ENCODE data around the gene ADAM22.
A peak's percentile ranks its signal among the peaks of the same experiment; 100 is the strongest.

The ADAM22 gene

GRCh38 chr7:88215295-88215694 lies 281.2 kb downstream of the ADAM22 start:
- Histone ChIP-seq H3K27me3 (no peaks in the 10 kb centered on the region), H3K4me2 (no peak overlapping the region), H3K9me3 (replicated peaks in 1 of 11) (no peaks in the 10 kb centered on the region), H3K27ac (no peak overlapping the region), H4K20me1 (peaks cover 24 to 73% (median 45%) of the 10 kb centered on the region in 11 experiments; a peak in 18 of 22 replicates), H3K9ac (no peak overlapping the region), H3K4me1 (peaks cover 10 to 17% (median 15%) of the 10 kb centered on the region in 10 experiments), H3K36me3 (peaks cover 66 to 73% (median 71%) of the 10 kb centered on the region in 11 experiments), H3K4me3 (no peak overlapping the region)
- TF ChIP-seq Cebpa-rat (IDR thresholded peaks at IDR 0.05): peak in 3 of 11 experiments; percentile 23 to 70 (median 32); a peak in 5 of 22 replicates

- Histone ChIP-seq H3K27ac (no peak overlapping the region), H3K4me3 (no peak overlapping the region), H3K36me3 (peaks cover 57 to 63% (median 62%) of the 10 kb centered on the region in 11 experiments), H3K27me3 (peaks cover 0 to 4% (median 0%) of the 10 kb centered on the region in 11 experiments; a peak in 1 of 22 replicates), H3K4me2 (no peak overlapping the region), H3K9me3 (replicated peaks in 1 of 11) (no peaks in the 10 kb centered on the region), H3K9ac (no peak overlapping the region), H4K20me1 (peaks cover 24 to 67% (median 40%) of the 10 kb centered on the region in 11 experiments; a peak in 18 of 22 replicates), H3K4me1 (peaks cover 16 to 26% (median 23%) of the 10 kb centered on the region in 10 experiments)
- TF ChIP-seq Cebpa-rat (IDR thresholded peaks at IDR 0.05): no peak
Observed at GRCh38 chr7:88216276-88216675, 282.2 kb downstream of the ADAM22 start.

GRCh38 chr7:88217675-88218428 lies 283.8 kb downstream of the ADAM22 start:
- Histone ChIP-seq H3K27ac (peak overlapping the region; percentile 92 to 97 (median 95); a peak in 21 of 22 replicates), H3K4me3 (peak overlapping the region; percentile 65 to 92 (median 86); a peak in 19 of 20 replicates), H3K27me3 (peaks cover 0 to 6% (median 0%) of the 10 kb centered on the region in 11 experiments; a peak in 1 of 22 replicates), H3K4me2 (peak overlapping the region; percentile 84 to 97 (median 89)), H3K9me3 (replicated peaks in 1 of 11) (no peaks in the 10 kb centered on the region), H4K20me1 (peaks cover 17 to 51% (median 30%) of the 10 kb centered on the region in 11 experiments; a peak in 18 of 22 replicates), H3K4me1 (peaks cover 17 to 26% (median 24%) of the 10 kb centered on the region in 10 experiments), H3K36me3 (peaks cover 42 to 48% (median 46%) of the 10 kb centered on the region in 11 experiments), H3K9ac (peak overlapping the region; percentile 92 to 99 (median 96); a peak in 19 of 22 replicates)
- TF ChIP-seq Cebpa-rat (IDR thresholded peaks at IDR 0.05): no peak

- H4K20me1 ChIP-seq: peaks cover 15 to 46% (median 25%) of the 10 kb centered on the region in 11 experiments; a peak in 18 of 22 replicates
- peak overlapping the region; percentile 84 to 97 (median 89) for H3K4me2 ChIP-seq
- no peaks in the 10 kb centered on the region for H3K9me3 ChIP-seq (replicated peaks in 1 of 11)
- H3K4me1 ChIP-seq: peaks cover 17 to 26% (median 24%) of the 10 kb centered on the region in 10 experiments
- H3K9ac ChIP-seq: peak overlapping the region; percentile 92 to 99 (median 96)
- H3K27me3 ChIP-seq: peaks cover 0 to 6% (median 0%) of the 10 kb centered on the region in 11 experiments; a peak in 2 of 22 replicates
- H3K27ac ChIP-seq: peak overlapping the region; percentile 92 to 97 (median 95); a peak in 21 of 22 replicates
- H3K4me3 ChIP-seq: peak overlapping the region; percentile 65 to 92 (median 86)
- peaks cover 36 to 42% (median 41%) of the 10 kb centered on the region in 11 experiments for H3K36me3 ChIP-seq
- TF ChIP-seq Cebpa-rat (IDR thresholded peaks at IDR 0.05): no peak
Observed at GRCh38 chr7:88218429-88218745, 284.3 kb downstream of the ADAM22 start.

GRCh38 chr7:88218836-88219605 lies 285.0 kb downstream of the ADAM22 start:
- H4K20me1 ChIP-seq: peaks cover 15 to 42% (median 22%) of the 10 kb centered on the region in 11 experiments; a peak in 17 of 22 replicates
- H3K27ac ChIP-seq: peak overlapping the region; percentile 92 to 97 (median 95); a peak in 21 of 22 replicates
- H3K9me3 ChIP-seq (replicated peaks in 1 of 11): no peaks in the 10 kb centered on the region
- peak overlapping the region; percentile 92 to 99 (median 96) for H3K9ac ChIP-seq
- peak in 1 of 11 experiments; percentile 22; a peak in 1 of 22 replicates for TF ChIP-seq Cebpa-rat (IDR thresholded peaks at IDR 0.05)
- H3K4me1 ChIP-seq: peaks cover 17 to 26% (median 24%) of the 10 kb centered on the region in 10 experiments
- H3K4me2 ChIP-seq: peak overlapping the region; percentile 84 to 97 (median 89)
- H3K36me3 ChIP-seq: peaks cover 30 to 36% (median 35%) of the 10 kb centered on the region in 11 experiments
- H3K27me3 ChIP-seq: peaks cover 0 to 6% (median 0%) of the 10 kb centered on the region in 11 experiments; a peak in 2 of 22 replicates
- peak overlapping the region; percentile 65 to 92 (median 86) for H3K4me3 ChIP-seq

- H3K9me3 ChIP-seq (replicated peaks in 1 of 11): no peaks in the 10 kb centered on the region
- TF ChIP-seq Cebpa-rat (IDR thresholded peaks at IDR 0.05): no peak
- peak within 1 kb of the TSS; percentile 65 to 92 (median 86) for H3K4me3 ChIP-seq
Observed at GRCh38 chr7:88219781-88220747, 286.0 kb downstream of the ADAM22 start, which contains the start of gene SRI. Gene SRI, minus strand, starts transcription at chr7:88220038. Its CDS starts 12 bp downstream, at chr7:88220026.

GRCh38 chr7:88223265-88223664 lies 289.2 kb downstream of the ADAM22 start:
- no peak overlapping the region for H3K27ac ChIP-seq
- TF ChIP-seq Cebpa-rat (IDR thresholded peaks at IDR 0.05): no peak
- no peak overlapping the region for H3K4me3 ChIP-seq
- peaks cover 0 to 26% (median 0%) of the 10 kb centered on the region in 11 experiments; a peak in 4 of 22 replicates for H3K27me3 ChIP-seq
- H3K36me3 ChIP-seq: no peaks in the 10 kb centered on the region
- no peak overlapping the region for H3K4me2 ChIP-seq
- H3K9me3 ChIP-seq (replicated peaks in 1 of 11): peaks cover 0 to 11% (median 2%) of the 10 kb centered on the region in 11 experiments; a peak in 6 of 22 replicates
- H3K4me1 ChIP-seq: peaks cover 12 to 35% (median 15%) of the 10 kb centered on the region in 10 experiments
- H4K20me1 ChIP-seq: peaks cover 0 to 7% (median 1%) of the 10 kb centered on the region in 11 experiments; a peak in 8 of 22 replicates
- H3K9ac ChIP-seq: no peak overlapping the region

More at GRCh38 chr7:88219781-88220747, 286.0 kb downstream of the ADAM22 start, which contains the start of gene SRI:
- H3K36me3 ChIP-seq: peaks cover 22 to 27% (median 26%) of the 10 kb centered on the region in 11 experiments
- H3K4me2 ChIP-seq: peak within 1 kb of the TSS; percentile 85 to 97 (median 91)
- peak within 1 kb of the TSS; percentile 92 to 99 (median 96) for H3K9ac ChIP-seq
- H4K20me1 ChIP-seq: peaks cover 13 to 34% (median 22%) of the 10 kb centered on the region in 11 experiments; a peak in 17 of 22 replicates
- H3K4me1 ChIP-seq: peaks cover 20 to 35% (median 25%) of the 10 kb centered on the region in 10 experiments
- peak within 1 kb of the TSS; percentile 92 to 97 (median 95) for H3K27ac ChIP-seq
- H3K27me3 ChIP-seq: peaks cover 0 to 6% (median 0%) of the 10 kb centered on the region in 11 experiments; a peak in 2 of 22 replicates

All from BLaER1 treated with 17β-estradiol and CSF1 and Interleukin-3, amounts not matched to agents 10 nM and 100 nM (cell line).